ENCODE measurements around the gene EMCN.

The EMCN gene, protein sequence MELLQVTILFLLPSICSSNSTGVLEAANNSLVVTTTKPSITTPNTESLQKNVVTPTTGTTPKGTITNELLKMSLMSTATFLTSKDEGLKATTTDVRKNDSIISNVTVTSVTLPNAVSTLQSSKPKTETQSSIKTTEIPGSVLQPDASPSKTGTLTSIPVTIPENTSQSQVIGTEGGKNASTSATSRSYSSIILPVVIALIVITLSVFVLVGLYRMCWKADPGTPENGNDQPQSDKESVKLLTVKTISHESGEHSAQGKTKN

DNA sequence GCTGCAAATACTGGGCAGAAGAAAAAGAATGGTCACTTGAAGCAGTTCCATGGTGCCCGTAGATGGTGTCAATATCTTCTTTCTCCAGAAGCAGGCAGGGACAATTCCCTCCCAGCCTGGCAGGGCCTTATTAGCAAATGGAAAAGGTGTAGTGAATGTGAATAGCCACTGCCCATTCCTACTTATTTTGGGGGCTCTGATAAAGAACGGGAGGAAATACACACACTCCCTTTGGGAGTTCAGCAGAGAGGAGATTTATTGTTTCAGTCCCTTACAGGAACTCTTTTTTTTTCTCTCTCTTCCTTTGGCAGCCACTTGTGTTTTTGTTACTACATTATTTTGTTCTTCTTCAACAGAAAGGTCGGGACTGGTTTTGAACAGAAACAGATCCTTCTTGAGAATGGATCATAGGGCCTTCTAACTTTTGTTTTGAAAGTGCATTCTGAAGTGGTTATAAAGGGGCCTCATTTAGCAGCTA is at the start of gene EMCN:
TSS of gene EMCN (minus strand) at position 159 of the 478 bp plus-strand sequence. CDS start at position 51, 108 bp downstream.
- Mint-ChIP-seq H3K27me3 (ENCODE audit: low read depth, poor library complexity) (peaks cover 4% of the 10 kb centered on the region), H3K27ac (peak within 1 kb of the TSS; percentile 75), H3K9me3 (no peaks in the 10 kb centered on the region), H3K4me3 (no peak within 1 kb of the TSS), H3K4me1 (peaks cover 24% of the 10 kb centered on the region), H3K36me3 (ENCODE audit: low read depth) (no peaks in the 10 kb centered on the region)
- DNase-seq, result no peak
- TF ChIP-seq, protein P1, sequence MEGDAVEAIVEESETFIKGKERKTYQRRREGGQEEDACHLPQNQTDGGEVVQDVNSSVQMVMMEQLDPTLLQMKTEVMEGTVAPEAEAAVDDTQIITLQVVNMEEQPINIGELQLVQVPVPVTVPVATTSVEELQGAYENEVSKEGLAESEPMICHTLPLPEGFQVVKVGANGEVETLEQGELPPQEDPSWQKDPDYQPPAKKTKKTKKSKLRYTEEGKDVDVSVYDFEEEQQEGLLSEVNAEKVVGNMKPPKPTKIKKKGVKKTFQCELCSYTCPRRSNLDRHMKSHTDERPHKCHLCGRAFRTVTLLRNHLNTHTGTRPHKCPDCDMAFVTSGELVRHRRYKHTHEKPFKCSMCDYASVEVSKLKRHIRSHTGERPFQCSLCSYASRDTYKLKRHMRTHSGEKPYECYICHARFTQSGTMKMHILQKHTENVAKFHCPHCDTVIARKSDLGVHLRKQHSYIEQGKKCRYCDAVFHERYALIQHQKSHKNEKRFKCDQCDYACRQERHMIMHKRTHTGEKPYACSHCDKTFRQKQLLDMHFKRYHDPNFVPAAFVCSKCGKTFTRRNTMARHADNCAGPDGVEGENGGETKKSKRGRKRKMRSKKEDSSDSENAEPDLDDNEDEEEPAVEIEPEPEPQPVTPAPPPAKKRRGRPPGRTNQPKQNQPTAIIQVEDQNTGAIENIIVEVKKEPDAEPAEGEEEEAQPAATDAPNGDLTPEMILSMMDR (IDR thresholded peaks at IDR 0.05), result no peak

DNA sequence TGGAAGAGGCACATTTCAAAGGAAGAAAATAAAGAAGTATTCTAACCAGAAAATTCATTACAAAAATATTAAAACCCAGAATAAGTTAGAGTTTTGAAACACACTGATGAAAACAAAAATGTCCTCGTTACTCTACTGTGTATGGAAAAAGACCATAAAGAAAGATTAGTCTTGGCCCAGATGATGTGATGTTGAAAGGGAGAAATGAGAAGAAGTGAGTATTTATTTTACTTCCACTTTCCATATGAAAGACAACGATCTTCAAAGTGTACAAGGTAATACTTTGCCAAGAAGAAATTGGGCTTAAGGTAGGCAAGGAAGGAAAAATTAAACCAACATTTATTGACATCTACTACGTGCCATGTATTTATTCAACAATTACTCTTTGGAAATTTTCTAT is 48.6 kb upstream of the EMCN start:
- Mint-ChIP-seq H3K4me3 (no peak overlapping the region), H3K36me3 (ENCODE audit: low read depth) (no peaks in the 10 kb centered on the region), H3K9me3 (peaks cover 8% of the 10 kb centered on the region), H3K4me1 (no peaks in the 10 kb centered on the region), H3K27me3 (ENCODE audit: low read depth, poor library complexity) (peaks cover 3% of the 10 kb centered on the region), H3K27ac (no peak overlapping the region)
- DNase-seq, result no peak
- TF ChIP-seq, protein P1 (IDR thresholded peaks at IDR 0.05), result no peak

DNA sequence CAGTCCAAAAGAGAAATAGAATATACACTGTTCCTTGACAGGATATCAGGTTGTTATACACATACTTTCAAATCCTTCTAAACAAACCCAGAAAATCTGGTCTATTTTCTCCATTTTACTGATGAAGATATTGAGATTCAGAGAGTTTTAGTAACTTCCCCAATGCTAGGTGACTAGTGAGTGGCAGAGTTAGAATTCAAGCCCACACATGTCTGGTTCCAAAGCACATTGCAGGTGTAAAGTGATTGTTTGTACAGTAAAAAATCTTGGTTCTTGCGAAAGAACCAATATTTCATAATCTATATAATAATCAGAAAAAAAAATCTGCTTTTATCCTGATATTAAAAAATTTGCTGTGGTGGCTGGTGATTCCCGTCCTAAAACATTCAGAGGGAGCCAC is 39.5 kb upstream of the EMCN start:
- TF ChIP-seq, protein P1 (IDR thresholded peaks at IDR 0.05), result no peak
- H3K36me3 Mint-ChIP-seq (ENCODE audit: low read depth), result no peaks in the 10 kb centered on the region
- peaks cover 25% of the 10 kb centered on the region for H3K9me3 Mint-ChIP-seq
- DNase-seq, result no peak
- no peak overlapping the region for H3K27ac Mint-ChIP-seq
- H3K27me3 Mint-ChIP-seq (ENCODE audit: low read depth, poor library complexity), result peaks cover 3% of the 10 kb centered on the region
- H3K4me3 Mint-ChIP-seq, result no peak overlapping the region
- H3K4me1 Mint-ChIP-seq, result no peaks in the 10 kb centered on the region

DNA sequence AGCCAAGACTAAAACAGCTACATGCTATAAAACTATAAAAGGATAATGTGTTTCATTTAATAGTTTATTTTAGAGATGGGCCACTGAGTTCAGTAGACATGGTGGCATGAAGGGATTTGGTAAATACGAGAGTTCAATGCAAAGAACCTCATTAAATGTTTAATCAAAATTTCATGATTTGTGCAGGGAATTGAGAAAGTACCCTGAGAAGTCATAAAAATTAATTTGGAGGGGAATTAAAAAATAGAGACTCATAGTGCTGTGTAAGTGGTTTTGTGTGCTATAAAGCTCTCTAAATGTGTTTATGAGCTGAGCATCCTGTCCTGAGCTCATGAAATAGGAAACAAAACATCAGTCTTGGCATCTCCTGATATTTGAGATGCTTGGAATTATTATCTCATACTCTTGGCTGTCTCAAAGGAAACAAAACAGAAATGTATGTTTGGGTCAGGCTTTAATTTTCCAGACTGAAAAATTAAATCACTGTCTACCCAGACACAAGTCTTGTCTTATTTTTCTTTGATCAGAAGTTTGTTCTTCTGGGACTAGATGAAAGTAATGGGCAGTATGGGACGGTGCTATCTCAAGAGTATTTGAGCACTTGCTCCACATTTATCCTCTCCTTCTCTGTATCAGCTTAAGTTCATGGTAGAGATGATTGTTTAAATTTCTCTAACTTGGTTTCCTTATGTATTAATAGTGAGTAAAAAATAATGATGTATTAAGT is 38.0 kb upstream of the EMCN start:
- no peaks in the 10 kb centered on the region for H3K4me1 Mint-ChIP-seq
- H3K36me3 Mint-ChIP-seq (ENCODE audit: low read depth), result no peaks in the 10 kb centered on the region
- TF ChIP-seq, protein P1 (IDR thresholded peaks at IDR 0.05), result no peak
- no peak for DNase-seq
- H3K27ac Mint-ChIP-seq, result no peak overlapping the region
- H3K9me3 Mint-ChIP-seq, result peaks cover 11% of the 10 kb centered on the region
- H3K27me3 Mint-ChIP-seq (ENCODE audit: low read depth, poor library complexity), result peaks cover 3% of the 10 kb centered on the region
- H3K4me3 Mint-ChIP-seq, result no peak overlapping the region

DNA sequence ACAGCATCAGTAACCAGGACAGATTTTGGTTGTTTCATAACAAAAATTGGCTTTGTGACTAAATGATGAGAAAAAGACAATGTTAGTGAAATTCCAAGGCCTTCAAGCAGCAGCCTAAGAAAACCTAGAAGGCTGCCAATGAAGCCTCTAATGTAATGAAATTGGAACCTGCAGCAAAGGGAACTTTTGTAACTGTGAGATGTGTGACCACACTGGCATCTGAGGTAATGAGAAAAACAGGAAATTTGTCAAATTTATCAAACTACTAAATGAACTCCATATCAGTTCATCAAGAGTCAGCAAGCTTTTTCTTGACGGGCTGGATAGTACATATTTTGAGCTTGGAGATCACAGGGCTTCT is 30.4 kb upstream of the EMCN start:
- H3K4me3 Mint-ChIP-seq, result no peak overlapping the region
- TF ChIP-seq, protein P1 (IDR thresholded peaks at IDR 0.05), result no peak
- H3K9me3 Mint-ChIP-seq, result no peaks in the 10 kb centered on the region
- no peaks in the 10 kb centered on the region for H3K36me3 Mint-ChIP-seq (ENCODE audit: low read depth)
- no peak overlapping the region for H3K27ac Mint-ChIP-seq
- DNase-seq, result no peak
- H3K27me3 Mint-ChIP-seq (ENCODE audit: low read depth, poor library complexity), result no peaks in the 10 kb centered on the region
- no peaks in the 10 kb centered on the region for H3K4me1 Mint-ChIP-seq
